NCI-H446 (cell line): ENCODE data around the gene PRSS53.
A peak's percentile ranks its signal among the peaks of the same experiment; 100 is the strongest.

ENCODE experiments used
- DNase-seq, 2 experiments: peaks; one replicate each; lab custom pipeline; 2025; lab: John Stamatoyannopoulos, UW

PRSS53 gene

GRCh38 chr16:31094424-31095120 lies 5.8 kb upstream of the PRSS53 start, which contains the start of gene VKORC1:
Gene VKORC1, minus strand, starts transcription at chr16:31094797. Its CDS starts 68 bp downstream, at chr16:31094729.
- DNase-seq: peak; percentile 93 to 96

- no peak for DNase-seq
Measured at GRCh38 chr16:31094088-31094423, 5.3 kb upstream of the PRSS53 start.

GRCh38 chr16:31093132-31093703 lies 4.5 kb upstream of the PRSS53 start:
- DNase-seq: no peak

- DNase-seq: no peak
Measured at GRCh38 chr16:31092330-31092729, 3.6 kb upstream of the PRSS53 start.

- no peak for DNase-seq
Measured at GRCh38 chr16:31090540-31090939, 1.8 kb upstream of the PRSS53 start.

- no peak for DNase-seq
Measured at GRCh38 chr16:31089199-31089598, 456 bp upstream of the PRSS53 start.

GRCh38 chr16:31087971-31088370 lies 772 bp downstream of the PRSS53 start:
- no peak for DNase-seq

- DNase-seq: no peak
Measured at GRCh38 chr16:31087481-31087880, 1.3 kb downstream of the PRSS53 start.

GRCh38 chr16:31086629-31086906 lies 2.2 kb downstream of the PRSS53 start:
- no peak for DNase-seq

- DNase-seq: no peak
Measured at GRCh38 chr16:31085873-31086628, 2.7 kb downstream of the PRSS53 start.

- DNase-seq: no peak
Measured at GRCh38 chr16:31085411-31085810, 3.3 kb downstream of the PRSS53 start.

GRCh38 chr16:31084584-31085302 lies 4.0 kb downstream of the PRSS53 start:
- DNase-seq: no peak

- DNase-seq: no peak
Measured at GRCh38 chr16:31083981-31084380, 4.8 kb downstream of the PRSS53 start.

- DNase-seq: no peak
Measured at GRCh38 chr16:31083556-31083955, 5.2 kb downstream of the PRSS53 start.

- no peak for DNase-seq
Measured at GRCh38 chr16:31083081-31083480, 5.7 kb downstream of the PRSS53 start.

- no peak for DNase-seq
Measured at GRCh38 chr16:31082368-31083045, 6.2 kb downstream of the PRSS53 start.

- no peak for DNase-seq
Measured at GRCh38 chr16:31081428-31082351, 7.1 kb downstream of the PRSS53 start.

GRCh38 chr16:31080756-31081419 lies 7.9 kb downstream of the PRSS53 start:
- DNase-seq: no peak

- no peak for DNase-seq
Measured at GRCh38 chr16:31080035-31080629, 8.6 kb downstream of the PRSS53 start.

GRCh38 chr16:31079342-31079944 lies 9.3 kb downstream of the PRSS53 start:
- no peak for DNase-seq
